Activated CD4-positive, alpha-beta T cell treated with anti-CD3 and anti-CD28 coated beads, Interleukin-2, amount 50 U/mL, for 16 hours (primary cell): Measurements from ENCODE around the gene DOCK9.

Experiments
- DNase-seq: peaks from one replicate; pipeline ENCODE4 v3.0.0-alpha.2; 2020

DOCK9 gene

DNA sequence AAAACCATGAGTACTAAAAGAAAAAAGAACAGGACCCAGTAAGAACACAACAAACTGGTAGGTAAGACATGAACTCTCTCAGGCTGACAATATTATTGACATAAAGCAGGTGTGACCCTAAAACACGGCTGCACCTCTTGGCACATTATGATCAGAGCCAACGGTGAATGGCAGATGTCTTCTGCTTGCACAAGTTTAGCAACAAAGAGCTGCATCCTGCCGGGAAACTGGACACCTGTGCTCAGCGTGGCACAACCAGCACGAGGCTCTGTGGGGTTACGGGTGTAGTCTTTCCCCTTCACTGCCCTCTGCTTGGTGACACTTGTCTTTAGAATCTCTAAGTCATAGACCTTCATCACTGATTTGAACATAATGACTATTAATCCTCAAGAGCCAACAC lies 97.9 kb downstream of the DOCK9 start:
- DNase-seq = no peak

DNA sequence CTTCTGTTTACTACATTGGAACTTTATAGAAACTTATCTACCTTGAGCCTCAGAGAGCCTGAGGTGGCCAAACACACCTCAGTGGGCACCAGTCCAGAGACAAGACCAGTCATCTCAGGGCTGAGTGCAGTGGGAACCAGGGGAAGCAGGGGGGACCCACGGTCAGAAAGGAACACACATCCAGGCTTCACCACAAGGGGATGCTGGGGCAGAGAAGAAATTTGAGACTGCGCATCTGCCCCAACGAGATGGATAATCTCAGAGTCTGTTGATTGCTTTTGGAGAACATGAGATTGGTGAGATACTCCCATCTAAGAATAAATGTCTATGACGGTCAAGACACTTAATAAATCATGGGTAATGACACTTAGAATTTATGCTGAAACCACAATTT lies 98.7 kb downstream of the DOCK9 start:
- no peak for DNase-seq

- no peak for DNase-seq
These were observed 99.3 kb downstream of the DOCK9 start for GRCh38 chr13:98878486-98879126.

DNA sequence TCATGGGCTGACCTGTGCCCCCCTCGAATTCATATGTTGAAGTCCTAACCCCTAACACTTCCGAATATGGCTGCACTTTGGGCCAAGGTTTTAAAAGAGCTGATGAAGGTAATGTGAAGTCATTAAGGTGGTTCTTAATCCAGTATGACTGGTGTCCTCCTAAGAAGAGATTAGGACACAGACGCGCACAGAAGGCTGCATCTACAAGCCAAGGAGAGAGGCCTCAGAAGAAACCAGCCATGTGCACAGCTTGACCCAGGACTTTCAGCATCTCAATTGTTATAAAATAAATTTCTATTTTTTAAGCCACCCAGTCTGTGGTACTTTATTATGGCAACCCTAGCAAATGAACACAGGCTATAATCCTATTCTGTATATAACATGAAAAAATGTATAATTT lies 99.9 kb downstream of the DOCK9 start:
- DNase-seq = no peak

DNA sequence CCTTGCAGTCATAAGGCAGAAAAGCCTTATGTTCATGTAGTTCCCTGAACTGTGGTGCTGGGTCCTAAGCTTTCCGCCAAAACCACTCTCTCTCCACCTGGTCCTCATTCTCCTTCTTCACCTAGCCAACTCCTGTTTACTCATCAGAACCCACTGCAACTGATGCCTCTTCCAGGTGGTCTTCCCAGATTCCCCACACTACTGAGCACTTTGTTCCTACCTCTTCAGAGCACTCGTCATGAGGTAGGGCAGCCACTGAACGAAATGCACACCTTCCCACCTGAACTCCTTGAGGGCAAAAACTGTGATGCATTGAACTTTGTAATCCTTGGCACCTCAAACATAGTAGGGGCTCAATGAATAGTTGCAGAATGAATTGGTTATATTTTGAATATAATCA lies 100.4 kb downstream of the DOCK9 start:
- no peak for DNase-seq

- no peak for DNase-seq
These were observed 102.6 kb downstream of the DOCK9 start for GRCh38 chr13:98875146-98875729.

GRCh38 chr13:98874029-98874397 lies 103.9 kb downstream of the DOCK9 start:
- DNase-seq = no peak

GRCh38 chr13:98873377-98874028 lies 104.4 kb downstream of the DOCK9 start:
- DNase-seq = no peak

- no peak for DNase-seq
These were observed 106.1 kb downstream of the DOCK9 start for GRCh38 chr13:98871727-98872126.

GRCh38 chr13:98869408-98870090 lies 108.3 kb downstream of the DOCK9 start:
- DNase-seq = peak; percentile 52

DNA sequence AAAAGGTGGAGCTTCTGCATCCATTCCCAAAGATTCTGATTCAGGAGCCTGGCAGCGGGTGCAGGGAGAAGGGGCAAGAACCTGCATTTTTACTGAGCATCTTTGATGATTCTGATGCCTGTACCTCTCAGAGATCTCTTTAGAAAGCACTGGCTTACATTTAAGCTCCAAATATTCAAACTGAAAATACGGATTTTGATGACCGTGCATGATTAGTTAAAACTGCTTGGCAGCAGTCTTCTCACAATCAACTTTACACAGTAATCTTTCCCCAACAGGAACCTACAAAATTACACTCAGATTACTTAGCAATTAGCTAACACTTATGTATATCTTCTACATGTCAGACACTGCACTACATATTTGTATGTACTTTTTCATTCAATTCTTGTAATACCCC lies 108.9 kb downstream of the DOCK9 start:
- no peak for DNase-seq

- no peak for DNase-seq
These were observed 111.0 kb downstream of the DOCK9 start for GRCh38 chr13:98866882-98867281.

- DNase-seq = no peak
These were observed 117.4 kb downstream of the DOCK9 start for GRCh38 chr13:98860491-98860890.

GRCh38 chr13:98858191-98858590 lies 119.7 kb downstream of the DOCK9 start:
- no peak for DNase-seq

DNA sequence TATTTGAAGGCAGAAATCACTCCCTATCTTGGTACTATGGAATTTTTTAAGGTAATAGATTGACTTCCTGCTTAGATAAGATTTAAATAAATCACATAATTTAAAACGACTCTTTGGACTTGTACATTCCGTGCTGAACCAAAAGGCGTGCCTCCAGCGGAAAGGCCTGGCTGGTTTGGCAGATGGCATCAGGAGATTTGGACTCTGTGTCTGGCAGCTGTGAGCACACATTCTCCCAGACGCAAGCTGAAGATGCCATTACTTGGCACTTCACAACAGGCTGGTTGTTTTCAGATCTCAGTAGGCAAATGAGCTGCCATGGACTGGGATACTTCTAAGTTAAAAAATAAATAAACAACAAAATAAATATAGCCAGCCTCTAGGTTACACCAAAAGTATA lies 120.9 kb downstream of the DOCK9 start:
- DNase-seq = no peak

DNA sequence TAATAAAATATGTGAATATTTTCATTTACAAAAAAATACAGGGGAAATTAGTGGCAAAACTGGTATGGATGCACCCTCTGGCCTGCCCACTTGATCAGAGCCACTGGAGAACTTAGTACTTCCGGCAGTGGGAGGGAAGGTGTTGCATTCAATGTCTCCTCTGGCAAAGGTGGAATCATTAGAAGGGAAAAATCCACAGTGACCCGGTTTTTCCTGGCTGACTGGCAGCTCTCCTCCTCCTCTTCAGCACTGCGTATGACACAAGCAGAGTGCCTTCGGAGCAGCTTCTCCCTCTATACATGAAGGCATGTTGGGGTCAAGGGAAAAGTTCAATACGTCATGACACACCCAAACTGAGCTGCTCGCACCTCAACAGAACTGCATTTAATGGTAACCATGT lies 123.4 kb downstream of the DOCK9 start:
- DNase-seq = no peak

- DNase-seq = peak; percentile 87
These were observed 124.1 kb downstream of the DOCK9 start for GRCh38 chr13:98853771-98854221.

- DNase-seq = no peak
These were observed 126.6 kb downstream of the DOCK9 start for GRCh38 chr13:98851276-98851675.

GRCh38 chr13:98848746-98849145 lies 129.1 kb downstream of the DOCK9 start:
- DNase-seq = no peak

DNA sequence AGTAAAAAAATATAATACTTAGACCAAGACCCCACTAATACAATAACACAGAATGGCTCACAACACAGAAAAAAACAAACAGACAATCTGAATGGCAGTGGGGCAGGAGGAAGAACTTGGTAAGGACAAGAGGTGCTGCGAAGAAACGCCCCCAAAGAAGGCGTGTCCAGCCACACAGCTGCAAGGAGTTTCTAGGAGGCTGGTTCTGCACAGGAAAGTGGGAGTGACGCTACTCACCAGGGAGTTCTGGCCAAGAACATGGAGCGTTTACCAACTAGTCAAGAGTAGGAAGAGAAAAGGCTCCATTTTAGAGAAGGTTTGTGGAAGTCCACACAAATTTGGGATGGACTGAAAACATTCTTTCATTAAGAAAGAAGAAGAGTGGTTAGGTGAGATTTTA lies 130.1 kb downstream of the DOCK9 start:
- DNase-seq = no peak

GRCh38 chr13:98846986-98847385 lies 130.9 kb downstream of the DOCK9 start:
- no peak for DNase-seq

- no peak for DNase-seq
These were observed 131.3 kb downstream of the DOCK9 start for GRCh38 chr13:98846521-98846920.

GRCh38 chr13:98845742-98846141 lies 132.1 kb downstream of the DOCK9 start:
- no peak for DNase-seq

DNA sequence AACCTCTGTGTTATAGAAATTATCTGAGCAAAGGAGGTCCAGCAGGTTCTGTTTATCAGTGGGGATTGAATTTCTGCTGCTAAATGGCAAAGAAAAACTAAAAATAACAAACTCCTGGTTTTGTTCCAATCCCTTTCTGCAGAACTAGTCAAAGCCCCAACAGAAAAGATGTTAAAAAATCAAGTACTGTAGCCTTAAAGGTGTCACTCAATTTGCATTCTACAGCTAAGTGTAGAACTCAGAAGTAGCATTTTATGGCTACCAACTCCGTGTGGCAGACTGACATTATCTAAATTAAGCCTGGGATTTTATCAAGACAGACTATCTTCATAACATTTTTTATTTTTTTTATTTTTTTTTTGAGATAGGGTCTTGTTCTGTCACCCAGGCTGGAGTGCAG lies 133.8 kb downstream of the DOCK9 start:
- DNase-seq = no peak
